ENCODE data around the gene RFX2. TPM values are rescaled to one million over a fixed set of nuclear protein-coding genes. Genes with fewer than 3 reads are reported as not detected.

RFX2 gene
- total and polyA plus RNA-seq, 9 donors, result 5.9 to 31.2 (median 13.3) TPM

DNA sequence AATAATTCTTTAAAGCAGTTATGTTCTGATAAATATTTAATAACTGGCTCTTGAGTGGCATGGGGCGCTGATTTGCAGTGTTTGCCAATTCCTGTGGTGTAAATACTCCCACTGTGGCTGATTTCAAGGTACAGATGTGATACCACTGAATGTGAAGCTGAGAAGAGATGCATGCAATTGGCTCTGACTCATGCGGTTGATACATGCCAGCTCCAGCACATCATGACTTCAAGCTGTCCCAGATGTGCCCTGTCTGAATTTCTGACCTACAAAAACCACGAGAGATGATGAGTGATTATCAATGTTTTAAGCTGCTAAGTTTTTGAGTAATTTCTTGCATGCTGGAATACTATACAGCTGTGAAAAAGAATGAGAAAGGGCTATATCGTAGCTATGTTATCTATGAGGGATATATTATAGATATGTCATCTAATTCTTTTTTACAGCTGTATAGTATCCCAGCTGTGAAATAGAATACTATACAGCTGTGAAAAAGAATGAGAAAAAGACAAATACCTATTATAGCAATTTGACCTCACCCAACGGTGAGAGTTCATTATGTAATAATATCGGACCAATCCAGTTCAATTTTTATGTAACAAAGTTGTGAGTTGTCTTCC lies 17.5 kb upstream of the RFX2 start:
- DNase-seq, result no peak
- Histone ChIP-seq H3K36me3 (no peaks in the 10 kb centered on the region), H3K4me3 (no peak overlapping the region), H3K27ac (no peak overlapping the region), H3K4me1 (ENCODE audit: insufficient read depth) (no peaks in the 10 kb centered on the region), H3K9me3 (no peaks in the 10 kb centered on the region), H3K27me3 (no peaks in the 10 kb centered on the region)
- TF ChIP-seq CTCF (IDR thresholded peaks at IDR 0.05), result no peak
- no peak for TF ChIP-seq POLR2A (IDR thresholded peaks at IDR 0.05)
- no peak for TF ChIP-seq EP300 (IDR thresholded peaks at IDR 0.05)
- 86 to 89% (median 89%) methylated on average over 6 of the region's 6 CpGs for WGBS, 3 donors
- intact Hi-C loops (cut with DNase I), result loop anchor here in 1 of 4 donors (5.0 kb wide), 1 partner anchor 81 kb away; no protein-coding TSS in a partner anchor

GRCh38 chr19:6126335-6126974 lies 16.2 kb upstream of the RFX2 start:
- Histone ChIP-seq H3K4me3 (no peak overlapping the region), H3K4me1 (ENCODE audit: insufficient read depth) (no peaks in the 10 kb centered on the region), H3K27ac (no peak overlapping the region), H3K9me3 (no peaks in the 10 kb centered on the region), H3K36me3 (no peaks in the 10 kb centered on the region), H3K27me3 (no peaks in the 10 kb centered on the region)
- 41 to 56% (median 53%) methylated on average over 3 of the region's 3 CpGs for WGBS, 3 donors
- DNase-seq, result no peak
- intact Hi-C loops (cut with DNase I), result loop anchor here in 1 of 4 donors (5.0 kb wide), 1 partner anchor 79 kb away; no protein-coding TSS in a partner anchor
- TF ChIP-seq CTCF (IDR thresholded peaks at IDR 0.05), result no peak
- no peak for TF ChIP-seq EP300 (IDR thresholded peaks at IDR 0.05)
- TF ChIP-seq POLR2A (IDR thresholded peaks at IDR 0.05), result no peak

DNA sequence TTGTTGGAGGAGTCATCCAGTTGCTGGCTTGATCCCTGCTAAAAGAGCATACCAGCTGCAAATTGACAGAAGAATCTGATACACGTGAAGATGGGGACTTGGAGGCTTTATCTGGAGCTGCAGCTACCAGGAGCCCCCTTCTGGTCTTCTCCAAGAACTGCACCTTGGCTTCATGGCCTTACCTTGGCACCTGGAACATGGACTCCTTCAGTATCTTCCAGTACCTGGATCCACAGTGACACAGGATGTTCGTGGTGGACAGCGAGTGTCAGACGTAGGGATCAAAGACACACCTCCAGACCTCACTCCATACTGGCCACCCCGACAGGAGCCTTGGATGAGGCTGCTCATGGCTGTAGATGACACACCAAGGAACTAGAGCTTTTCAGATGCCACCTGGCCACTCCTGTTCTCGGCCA lies 15.3 kb upstream of the RFX2 start:
- no peaks in the 10 kb centered on the region for H3K4me1 ChIP-seq (ENCODE audit: insufficient read depth)
- H3K4me3 ChIP-seq, result no peak overlapping the region
- peak in 2 of 5 donors; percentile 24 to 53 for DNase-seq
- WGBS, 3 donors, result 34 to 40% (median 38%) methylated on average over 6 of the region's 6 CpGs
- intact Hi-C loops (cut with DNase I), result loop anchor here in 2 of 4 donors (2.0 to 5.0 kb wide), 2 partner anchors 77 to 78 kb away; no protein-coding TSS in a partner anchor
- no peaks in the 10 kb centered on the region for H3K36me3 ChIP-seq
- no peak overlapping the region for H3K27ac ChIP-seq
- no peak for TF ChIP-seq EP300 (IDR thresholded peaks at IDR 0.05)
- TF ChIP-seq CTCF (IDR thresholded peaks at IDR 0.05), result peak; percentile 30 to 76 (median 41)
- no peaks in the 10 kb centered on the region for H3K9me3 ChIP-seq
- no peaks in the 10 kb centered on the region for H3K27me3 ChIP-seq

GRCh38 chr19:6119031-6119430 lies 8.7 kb upstream of the RFX2 start:
- TF ChIP-seq POLR2A (IDR thresholded peaks at IDR 0.05), result no peak
- no peak for TF ChIP-seq EP300 (IDR thresholded peaks at IDR 0.05)
- no peak for TF ChIP-seq CTCF (IDR thresholded peaks at IDR 0.05)
- no peaks in the 10 kb centered on the region for H3K4me1 ChIP-seq (ENCODE audit: insufficient read depth)
- H3K27ac ChIP-seq, result no peak overlapping the region
- no peak for DNase-seq
- no peaks in the 10 kb centered on the region for H3K27me3 ChIP-seq
- H3K36me3 ChIP-seq, result no peaks in the 10 kb centered on the region
- H3K9me3 ChIP-seq, result no peaks in the 10 kb centered on the region
- H3K4me3 ChIP-seq, result no peak overlapping the region
- intact Hi-C loops (cut with DNase I), result no loop called here

All from ovary (tissue), 9 donors.